ENCODE results near the gene STEAP4. TPM values are rescaled to one million over a fixed set of nuclear protein-coding genes. Genes with fewer than 3 reads are reported as not detected.

The STEAP4 gene
- 5.0 and 5.4 TPM in 2 replicates for total RNA-seq

DNA sequence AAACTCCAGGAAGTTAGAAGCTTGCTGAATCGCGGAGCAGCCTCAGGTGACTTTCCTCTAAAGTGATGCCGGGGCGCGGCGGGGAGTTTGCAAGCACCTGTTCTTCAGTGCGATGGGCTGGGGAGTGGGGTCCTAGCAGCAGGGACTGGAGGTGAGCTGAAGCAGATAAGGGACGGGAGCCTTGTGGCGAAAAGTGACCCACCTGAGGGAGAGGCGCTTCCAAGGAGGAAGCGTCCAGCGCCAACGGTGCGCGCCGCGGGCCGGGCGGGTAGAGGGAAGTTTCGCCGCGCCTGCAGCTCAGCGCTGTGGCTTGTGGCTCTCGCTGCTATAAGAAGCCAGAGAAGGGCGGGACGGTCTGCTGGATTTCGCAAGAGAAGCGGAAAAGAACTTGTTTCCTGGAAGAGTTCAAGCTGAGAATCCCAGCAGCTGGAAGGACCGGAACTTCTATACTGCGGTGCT lies at the start of gene STEAP4:
Gene STEAP4, minus strand, starts transcription at position 305 of the 459 bp plus-strand sequence. CDS start 22,625 bp downstream, outside the sequence.
- no peak for DNase-seq (ENCODE audit: insufficient read length, low spot score, missing footprints)
- H4K20me1 ChIP-seq (ENCODE audit: insufficient read depth, low read length) = no peaks in the 10 kb centered on the region
- TF ChIP-seq, protein P1, sequence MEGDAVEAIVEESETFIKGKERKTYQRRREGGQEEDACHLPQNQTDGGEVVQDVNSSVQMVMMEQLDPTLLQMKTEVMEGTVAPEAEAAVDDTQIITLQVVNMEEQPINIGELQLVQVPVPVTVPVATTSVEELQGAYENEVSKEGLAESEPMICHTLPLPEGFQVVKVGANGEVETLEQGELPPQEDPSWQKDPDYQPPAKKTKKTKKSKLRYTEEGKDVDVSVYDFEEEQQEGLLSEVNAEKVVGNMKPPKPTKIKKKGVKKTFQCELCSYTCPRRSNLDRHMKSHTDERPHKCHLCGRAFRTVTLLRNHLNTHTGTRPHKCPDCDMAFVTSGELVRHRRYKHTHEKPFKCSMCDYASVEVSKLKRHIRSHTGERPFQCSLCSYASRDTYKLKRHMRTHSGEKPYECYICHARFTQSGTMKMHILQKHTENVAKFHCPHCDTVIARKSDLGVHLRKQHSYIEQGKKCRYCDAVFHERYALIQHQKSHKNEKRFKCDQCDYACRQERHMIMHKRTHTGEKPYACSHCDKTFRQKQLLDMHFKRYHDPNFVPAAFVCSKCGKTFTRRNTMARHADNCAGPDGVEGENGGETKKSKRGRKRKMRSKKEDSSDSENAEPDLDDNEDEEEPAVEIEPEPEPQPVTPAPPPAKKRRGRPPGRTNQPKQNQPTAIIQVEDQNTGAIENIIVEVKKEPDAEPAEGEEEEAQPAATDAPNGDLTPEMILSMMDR (IDR thresholded peaks at IDR 0.05; ENCODE audit: extremely low read depth, low read depth, low read length) = no peak
- no peaks in the 10 kb centered on the region for H3K79me2 ChIP-seq (ENCODE audit: insufficient read depth, low read length)
- H3K4me1 ChIP-seq (ENCODE audit: insufficient read depth, low read length) = no peaks in the 10 kb centered on the region
- no peaks in the 10 kb centered on the region for H3K36me3 ChIP-seq (ENCODE audit: insufficient read depth, low read length)
- no peaks in the 10 kb centered on the region for H3K9me3 ChIP-seq (ENCODE audit: low read depth, low read length)
- peaks cover 10% of the 10 kb centered on the region for H3K27me3 ChIP-seq (ENCODE audit: insufficient read depth, low read length)
- H3K27ac ChIP-seq (ENCODE audit: low read depth, low read length) = no peak within 1 kb of the TSS
- peak within 1 kb of the TSS; percentile 76 for H2AFZ ChIP-seq (ENCODE audit: low read length)
- H3K4me2 ChIP-seq (ENCODE audit: insufficient read depth, low read length) = peak within 1 kb of the TSS; percentile 66
- peak within 1 kb of the TSS; percentile 59 for H3K4me3 ChIP-seq (ENCODE audit: insufficient read depth, low read length)

GRCh38 chr7:88355011-88355410 lies 48.3 kb upstream of the STEAP4 start:
- no peak for DNase-seq (ENCODE audit: insufficient read length, low spot score, missing footprints)
- TF ChIP-seq, protein P1 (IDR thresholded peaks at IDR 0.05; ENCODE audit: extremely low read depth, low read depth, low read length) = no peak
- H3K4me3 ChIP-seq (ENCODE audit: insufficient read depth, low read length) = no peak overlapping the region
- no peak overlapping the region for H3K27ac ChIP-seq (ENCODE audit: low read depth, low read length)
- no peak overlapping the region for H3K4me2 ChIP-seq (ENCODE audit: insufficient read depth, low read length)
- no peaks in the 10 kb centered on the region for H3K4me1 ChIP-seq (ENCODE audit: insufficient read depth, low read length)
- no peaks in the 10 kb centered on the region for H3K9me3 ChIP-seq (ENCODE audit: low read depth, low read length)
- no peaks in the 10 kb centered on the region for H3K36me3 ChIP-seq (ENCODE audit: insufficient read depth, low read length)
- H2AFZ ChIP-seq (ENCODE audit: low read length) = no peak overlapping the region
- H4K20me1 ChIP-seq (ENCODE audit: insufficient read depth, low read length) = no peaks in the 10 kb centered on the region
- no peaks in the 10 kb centered on the region for H3K79me2 ChIP-seq (ENCODE audit: insufficient read depth, low read length)
- no peaks in the 10 kb centered on the region for H3K27me3 ChIP-seq (ENCODE audit: insufficient read depth, low read length)

DNA sequence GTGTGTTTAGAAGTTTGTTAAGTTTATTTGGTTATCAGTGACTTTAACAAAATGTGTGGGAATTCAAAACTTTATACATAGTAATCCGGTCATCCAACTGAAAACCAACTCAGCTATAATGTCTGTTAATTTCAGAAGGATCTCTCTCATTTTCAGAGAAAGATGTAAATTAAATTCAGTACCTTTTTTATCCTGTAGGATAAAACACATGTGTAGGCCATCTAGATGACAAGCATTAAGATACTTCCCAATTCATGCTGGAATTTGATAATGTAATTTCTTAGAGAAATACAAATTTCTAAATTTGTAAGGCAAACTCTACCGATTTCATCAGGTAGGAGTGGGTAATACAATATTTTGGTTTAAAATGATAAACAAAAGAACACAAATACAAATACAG lies 43.4 kb upstream of the STEAP4 start:
- TF ChIP-seq, protein P1 (IDR thresholded peaks at IDR 0.05; ENCODE audit: extremely low read depth, low read depth, low read length) = no peak

GRCh38 chr7:88347517-88347916 lies 40.8 kb upstream of the STEAP4 start:
- H3K27me3 ChIP-seq (ENCODE audit: insufficient read depth, low read length) = peaks cover 6% of the 10 kb centered on the region
- H3K36me3 ChIP-seq (ENCODE audit: insufficient read depth, low read length) = no peaks in the 10 kb centered on the region
- no peak overlapping the region for H3K27ac ChIP-seq (ENCODE audit: low read depth, low read length)
- no peak overlapping the region for H2AFZ ChIP-seq (ENCODE audit: low read length)
- H3K4me1 ChIP-seq (ENCODE audit: insufficient read depth, low read length) = no peaks in the 10 kb centered on the region
- no peaks in the 10 kb centered on the region for H3K9me3 ChIP-seq (ENCODE audit: low read depth, low read length)
- no peak overlapping the region for H3K4me3 ChIP-seq (ENCODE audit: insufficient read depth, low read length)
- H4K20me1 ChIP-seq (ENCODE audit: insufficient read depth, low read length) = no peaks in the 10 kb centered on the region
- H3K79me2 ChIP-seq (ENCODE audit: insufficient read depth, low read length) = no peaks in the 10 kb centered on the region
- H3K4me2 ChIP-seq (ENCODE audit: insufficient read depth, low read length) = no peak overlapping the region
- no peak for DNase-seq (ENCODE audit: insufficient read length, low spot score, missing footprints)
- TF ChIP-seq, protein P1 (IDR thresholded peaks at IDR 0.05; ENCODE audit: extremely low read depth, low read depth, low read length) = no peak

More for the DNA sequence above, 43.4 kb upstream of the STEAP4 start:
- Histone ChIP-seq H3K4me3 (ENCODE audit: insufficient read depth, low read length) (no peak overlapping the region), H2AFZ (ENCODE audit: low read length) (no peak overlapping the region), H3K4me2 (ENCODE audit: insufficient read depth, low read length) (no peak overlapping the region), H3K4me1 (ENCODE audit: insufficient read depth, low read length) (no peaks in the 10 kb centered on the region), H3K27me3 (ENCODE audit: insufficient read depth, low read length) (peaks cover 6% of the 10 kb centered on the region), H4K20me1 (ENCODE audit: insufficient read depth, low read length) (no peaks in the 10 kb centered on the region), H3K9me3 (ENCODE audit: low read depth, low read length) (no peaks in the 10 kb centered on the region), H3K36me3 (ENCODE audit: insufficient read depth, low read length) (no peaks in the 10 kb centered on the region), H3K27ac (ENCODE audit: low read depth, low read length) (no peak overlapping the region), H3K79me2 (ENCODE audit: insufficient read depth, low read length) (no peaks in the 10 kb centered on the region)
- no peak for DNase-seq (ENCODE audit: insufficient read length, low spot score, missing footprints)
